Measurements from ENCODE around the gene MAP3K5. TPM values are rescaled to one million over a fixed set of nuclear protein-coding genes. Genes with fewer than 3 reads are reported as not detected.
A peak's percentile ranks its signal among the peaks of the same experiment; 100 is the strongest.

Gene MAP3K5
- polyA plus RNA-seq, 3 donors, result 9.6 to 12.0 (median 11.1) TPM

DNA sequence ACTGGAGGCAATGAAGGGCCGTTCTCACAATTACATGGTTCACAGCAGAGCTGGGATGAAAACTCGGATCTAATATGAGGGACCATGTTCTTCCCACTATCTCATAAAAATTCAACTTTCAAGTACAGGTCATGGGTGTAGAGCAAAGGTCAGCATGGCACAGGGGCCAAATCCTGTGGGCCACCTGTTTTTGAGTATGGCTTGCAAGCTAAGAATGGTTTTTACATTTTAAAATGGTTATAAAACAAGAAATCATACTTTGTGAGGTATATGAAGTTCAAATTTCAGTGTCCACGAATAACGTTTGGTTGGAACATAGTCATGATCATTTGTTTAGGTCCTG lies 4.6 kb downstream of the MAP3K5 start:
- H3K4me1 ChIP-seq (ENCODE audit: control insufficient read depth in 1 of 2, insufficient read depth in 2 of 2, low read length in 2 of 2), result peaks cover 74 to 84% of the 10 kb centered on the region in 2 donors
- no peaks in the 10 kb centered on the region for H3K27me3 ChIP-seq (ENCODE audit: control insufficient read depth in 2 of 2, insufficient read depth in 2 of 2, low read length in 2 of 2)
- peaks cover 8 to 17% of the 10 kb centered on the region in 2 donors for H3K36me3 Mint-ChIP-seq
- peaks cover 79% of the 10 kb centered on the region for H3K4me1 Mint-ChIP-seq
- no CpG with 5 or more reads among the region's 4 CpGs for WGBS (ENCODE audit: insufficient coverage)
- intact Hi-C loops (cut with micrococcal nuclease), result loop anchor here in 1 of 2 donors (10.0 kb wide), 2 partner anchors 447 to 503 kb away; partner anchors contain the start of gene BCLAF1
- H3K9me3 ChIP-seq (replicated peaks in 1 of 2; ENCODE audit: control insufficient read depth in 1 of 2, insufficient read depth in 1 of 2, low read length in 2 of 2), result no peaks in the 10 kb centered on the region
- no peak for DNase-seq
- H3K27me3 Mint-ChIP-seq (ENCODE audit: low read depth in 3 of 3), result peaks cover 0 to 2% (median 2%) of the 10 kb centered on the region in 3 donors
- H3K4me3 ChIP-seq (replicated peaks in 1 of 3; ENCODE audit: low read depth in 2 of 3, low read length in 3 of 3), result peak overlapping the region in 1 of 3 experiments; percentile 91
- peak overlapping the region; percentile 87 to 95 (median 94) for H3K27ac Mint-ChIP-seq
- peaks cover 54% of the 10 kb centered on the region for H4K20me1 ChIP-seq (ENCODE audit: insufficient read depth, low read length)
- H3K4me3 Mint-ChIP-seq, result peak overlapping the region in 1 of 2 donors; percentile 62
- TF ChIP-seq, protein P1, sequence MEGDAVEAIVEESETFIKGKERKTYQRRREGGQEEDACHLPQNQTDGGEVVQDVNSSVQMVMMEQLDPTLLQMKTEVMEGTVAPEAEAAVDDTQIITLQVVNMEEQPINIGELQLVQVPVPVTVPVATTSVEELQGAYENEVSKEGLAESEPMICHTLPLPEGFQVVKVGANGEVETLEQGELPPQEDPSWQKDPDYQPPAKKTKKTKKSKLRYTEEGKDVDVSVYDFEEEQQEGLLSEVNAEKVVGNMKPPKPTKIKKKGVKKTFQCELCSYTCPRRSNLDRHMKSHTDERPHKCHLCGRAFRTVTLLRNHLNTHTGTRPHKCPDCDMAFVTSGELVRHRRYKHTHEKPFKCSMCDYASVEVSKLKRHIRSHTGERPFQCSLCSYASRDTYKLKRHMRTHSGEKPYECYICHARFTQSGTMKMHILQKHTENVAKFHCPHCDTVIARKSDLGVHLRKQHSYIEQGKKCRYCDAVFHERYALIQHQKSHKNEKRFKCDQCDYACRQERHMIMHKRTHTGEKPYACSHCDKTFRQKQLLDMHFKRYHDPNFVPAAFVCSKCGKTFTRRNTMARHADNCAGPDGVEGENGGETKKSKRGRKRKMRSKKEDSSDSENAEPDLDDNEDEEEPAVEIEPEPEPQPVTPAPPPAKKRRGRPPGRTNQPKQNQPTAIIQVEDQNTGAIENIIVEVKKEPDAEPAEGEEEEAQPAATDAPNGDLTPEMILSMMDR (IDR thresholded peaks at IDR 0.05), result no peak
- H3K9ac ChIP-seq (ENCODE audit: insufficient read depth, low read length, poor library complexity, severe bottlenecking), result no peak overlapping the region
- H3K79me2 ChIP-seq (ENCODE audit: insufficient read depth, low read length), result peaks cover 93% of the 10 kb centered on the region
- H3K27ac ChIP-seq (ENCODE audit: low read depth in 1 of 2, low read length in 2 of 2), result peak overlapping the region; percentile 81 to 83
- peaks cover 0 to 2% (median 0%) of the 10 kb centered on the region in 7 donors for H3K9me3 Mint-ChIP-seq
- H2AFZ ChIP-seq (ENCODE audit: insufficient read depth, low read depth, low read length, poor library complexity, severe bottlenecking), result no peak overlapping the region
- H3K36me3 ChIP-seq (replicated peaks in 1 of 2; ENCODE audit: control insufficient read depth in 1 of 2, insufficient read depth in 2 of 2, low read length in 2 of 2), result peaks cover 0 to 9% of the 10 kb centered on the region in 2 donors
- H3K4me2 ChIP-seq (replicated peaks; ENCODE audit: extremely low read depth, low read length, poor library complexity, severe bottlenecking), result peak overlapping the region; percentile 89

DNA sequence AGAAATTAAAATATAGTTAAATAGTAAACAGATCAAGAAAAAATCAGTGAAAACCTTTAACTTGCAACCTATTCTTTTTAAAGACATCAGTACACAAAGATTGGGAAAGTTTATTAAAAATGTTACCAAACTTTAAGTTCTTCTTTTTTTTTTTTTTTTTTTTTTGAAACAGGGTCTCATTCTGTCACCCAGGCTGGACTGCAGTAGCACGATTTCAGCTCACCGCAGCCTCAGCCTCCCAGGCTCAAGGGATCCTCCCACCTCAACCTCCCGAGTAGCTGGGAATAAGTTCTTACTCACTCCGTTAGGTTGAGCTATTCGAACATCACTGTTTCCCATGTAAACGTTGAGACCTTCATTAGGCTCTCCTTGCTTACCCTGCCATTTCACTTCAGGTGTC lies 5.6 kb downstream of the MAP3K5 start:
- Mint-ChIP-seq H3K4me1 (peaks cover 89% of the 10 kb centered on the region), H3K4me3 (no peak overlapping the region), H3K36me3 (peaks cover 8 to 17% of the 10 kb centered on the region in 2 donors), H3K9me3 (peaks cover 0 to 2% (median 0%) of the 10 kb centered on the region in 7 donors), H3K27ac (peak overlapping the region; percentile 94 to 98 (median 95)), H3K27me3 (ENCODE audit: low read depth in 3 of 3) (peaks cover 0 to 2% (median 2%) of the 10 kb centered on the region in 3 donors)
- peaks cover 0 to 9% of the 10 kb centered on the region in 2 donors for H3K36me3 ChIP-seq (replicated peaks in 1 of 2; ENCODE audit: control insufficient read depth in 1 of 2, insufficient read depth in 2 of 2, low read length in 2 of 2)
- intact Hi-C loops (cut with micrococcal nuclease), result loop anchor here in 1 of 2 donors (10.0 kb wide), 2 partner anchors 448 to 502 kb away; partner anchors contain the start of gene BCLAF1
- DNase-seq, result peak in 2 of 3 donors; percentile 51 to 56
- H2AFZ ChIP-seq (ENCODE audit: insufficient read depth, low read depth, low read length, poor library complexity, severe bottlenecking), result no peak overlapping the region
- peaks cover 55% of the 10 kb centered on the region for H4K20me1 ChIP-seq (ENCODE audit: insufficient read depth, low read length)
- no peak overlapping the region for H3K9ac ChIP-seq (ENCODE audit: insufficient read depth, low read length, poor library complexity, severe bottlenecking)
- H3K27me3 ChIP-seq (ENCODE audit: control insufficient read depth in 2 of 2, insufficient read depth in 2 of 2, low read length in 2 of 2), result no peaks in the 10 kb centered on the region
- H3K9me3 ChIP-seq (replicated peaks in 1 of 2; ENCODE audit: control insufficient read depth in 1 of 2, insufficient read depth in 1 of 2, low read length in 2 of 2), result no peaks in the 10 kb centered on the region
- WGBS (ENCODE audit: insufficient coverage), result 13% methylated on average over 3 of the region's 6 CpGs
- peaks cover 83 to 95% of the 10 kb centered on the region in 2 donors for H3K4me1 ChIP-seq (ENCODE audit: control insufficient read depth in 1 of 2, insufficient read depth in 2 of 2, low read length in 2 of 2)
- peaks cover 95% of the 10 kb centered on the region for H3K79me2 ChIP-seq (ENCODE audit: insufficient read depth, low read length)
- H3K4me2 ChIP-seq (replicated peaks; ENCODE audit: extremely low read depth, low read length, poor library complexity, severe bottlenecking), result peak overlapping the region; percentile 89
- peak overlapping the region; percentile 81 to 83 for H3K27ac ChIP-seq (ENCODE audit: low read depth in 1 of 2, low read length in 2 of 2)
- peak overlapping the region in 1 of 3 experiments; percentile 91 for H3K4me3 ChIP-seq (replicated peaks in 1 of 3; ENCODE audit: low read depth in 2 of 3, low read length in 3 of 3)
- TF ChIP-seq, protein P1 (IDR thresholded peaks at IDR 0.05), result no peak

Data from CD14-positive monocyte (primary cell).